Ammon's horn (tissue), 1 donor: ENCODE data around the gene TIA1.
A peak's percentile ranks its signal among the peaks of the same experiment; 100 is the strongest.
"Not testable (repeated sequence)": the region's sequence is repeated elsewhere in the genome, so short reads cannot be mapped to it uniquely, and the experiment has no call there.

Experiments
- DNase-seq: peaks from one replicate; pipeline ENCODE4 v3.0.0-alpha.2; 2016; ENCODE audit warnings: low spot score

Gene TIA1

GRCh38 chr2:70214953-70215549, 33.4 kb downstream of the TIA1 start:
- no peak for DNase-seq

- no peak for DNase-seq
These were observed 34.1 kb downstream of the TIA1 start for GRCh38 chr2:70214365-70214764.

GRCh38 chr2:70212298-70212932, 36.0 kb downstream of the TIA1 start:
- no peak for DNase-seq

- no peak for DNase-seq
These were observed 36.8 kb downstream of the TIA1 start for GRCh38 chr2:70211595-70211994.

GRCh38 chr2:70204452-70204851, 44.0 kb downstream of the TIA1 start:
- no peak for DNase-seq

GRCh38 chr2:70203086-70203485, 45.3 kb downstream of the TIA1 start:
- no peak for DNase-seq

- no peak for DNase-seq
These were observed 46.1 kb downstream of the TIA1 start for GRCh38 chr2:70202236-70202806.

GRCh38 chr2:70201831-70202230, 46.6 kb downstream of the TIA1 start:
- DNase-seq = no peak

GRCh38 chr2:70201225-70201768, 47.1 kb downstream of the TIA1 start:
- no peak for DNase-seq

GRCh38 chr2:70199320-70199864, 49.0 kb downstream of the TIA1 start:
- DNase-seq = no peak

- no peak for DNase-seq
These were observed 55.9 kb downstream of the TIA1 start for GRCh38 chr2:70192516-70192915.

- no peak for DNase-seq
These were observed 57.1 kb downstream of the TIA1 start for GRCh38 chr2:70191244-70191735.

- DNase-seq = peak; percentile 98
These were observed 57.8 kb downstream of the TIA1 start, which contains the start of gene C2orf42 for GRCh38 chr2:70190418-70191243. TSS of gene C2orf42 (minus strand) at chr2:70191019. CDS start at chr2:70181985, 9,034 bp downstream.

GRCh38 chr2:70188460-70188859, 60.0 kb downstream of the TIA1 start:
- DNase-seq = no peak

- not testable (repeated sequence) for DNase-seq
These were observed 61.3 kb downstream of the TIA1 start for GRCh38 chr2:70187170-70187569.

- no peak for DNase-seq
These were observed 65.7 kb downstream of the TIA1 start for GRCh38 chr2:70182689-70183088.

- DNase-seq = no peak
These were observed 67.0 kb downstream of the TIA1 start for GRCh38 chr2:70181363-70181956.

GRCh38 chr2:70173520-70173919, 74.9 kb downstream of the TIA1 start:
- no peak for DNase-seq

- DNase-seq = not testable (repeated sequence)
These were observed 78.7 kb downstream of the TIA1 start for GRCh38 chr2:70169654-70170245.

- no peak for DNase-seq
These were observed 87.3 kb downstream of the TIA1 start for GRCh38 chr2:70161069-70161534.

- no peak for DNase-seq
These were observed 87.9 kb downstream of the TIA1 start for GRCh38 chr2:70160545-70160944.
